H1 (cell line): Measurements from ENCODE around the gene CFLAR. TPM values are rescaled to one million over a fixed set of nuclear protein-coding genes. Genes with fewer than 3 reads are reported as not detected.

ENCODE experiments used
- GTF2F1 ChIP-seq: IDR thresholded peaks from 2 replicates; pipeline ENCODE4 v1.6.1; 2012; ENCODE audit warnings: low read depth, low read length, improper control_type of control experiment, borderline replicate concordance
- KDM4A ChIP-seq: IDR thresholded peaks from one replicate; pipeline ENCODE4 v1.7.1; 2012; ENCODE audit warnings: low read depth, mild to moderate bottlenecking, moderate library complexity, low read length, inconsistent platforms; ENCODE audit not compliant: severe bottlenecking
- MAX ChIP-seq: IDR thresholded peaks from 2 replicates; pipeline ENCODE4 v1.6.1; 2012; ENCODE audit warnings: inconsistent platforms
- RAD21 ChIP-seq, 2 experiments: IDR thresholded peaks in 1 of 2; conservative IDR thresholded peaks in 1 of 2; 2 replicates each; pipeline ENCODE4 v1.6.1; 2011; ENCODE audit warnings: low read depth in 2 of 2, low read length in 2 of 2, improper control_type of control experiment in 1 of 2, inconsistent platforms in 1 of 2, mild to moderate bottlenecking in 1 of 2, moderate library complexity in 1 of 2
- RNF2 ChIP-seq: fragments of 200-900, 300-1000 bp; sonication (generic); IDR thresholded peaks from 2 replicates; pipeline ENCODE4 v1.7.1; 2016; ENCODE audit warnings: borderline replicate concordance, low read depth, mild to moderate bottlenecking, antibody characterized with exemption, low read length; ENCODE audit not compliant: poor library complexity, severe bottlenecking; ENCODE audit errors: missing control alignments
- SRF ChIP-seq: IDR thresholded peaks from 2 replicates; pipeline ENCODE4 v1.6.1; 2011; ENCODE audit warnings: mild to moderate bottlenecking, low read depth, low read length, moderate library complexity
- polyA plus RNA-seq, 7 experiments: library from polyadenylated mRNA; depleted of rRNA in 3 of 7; stranded (reverse) in 5 of 7; unstranded in 2 of 7; fragments of >200 nt in 5 of 7; fragments of 200-250 nt in 2 of 7; gene quantifications; 1 replicate in 5 of 7; 2 replicates in 1 of 7; 4 replicates in 1 of 7; pipeline versions ENCODE4 v1.2.1 to v1.2.3, GENCODE V29; 2011 to 2013; ENCODE audit warnings: missing spikeins in 2 of 7, mixed read lengths in 2 of 7
- small RNA-seq: library from polyadenylated mRNA; stranded (forward); fragments of <200 nt; extraction: miRNeasy Mini kit (QIAGEN cat#:217004); gene quantifications from one replicate; pipeline ENCODE3, GENCODE V24; 2013; ENCODE audit not compliant: insufficient read depth
- total RNA-seq: library from RNA; stranded (reverse); fragmentation: NEBNext Ultra II Directional; extraction: Animal tissue kit (Norgen Biotek cat#: 25700); gene quantifications from 2 replicates; pipeline ENCODE4 v1.2.1, GENCODE V29; 2021

Gene CFLAR
- total and polyA plus RNA-seq, 2 of the 8 experiments (the other 6 are each of a cell fraction or from before 2014, with no cell fraction given) = 1.1 to 3.9 TPM

GRCh38 chr2:201223089-201224073, 107.4 kb downstream of the CFLAR start (continued):
- TF ChIP-seq RAD21 (IDR thresholded peaks at IDR 0.05 in 1 of 2, conservative IDR thresholded peaks at IDR 0.05 in 1 of 2; ENCODE audit: low read depth in 2 of 2, low read length in 2 of 2) (no peak), GTF2F1 (no peak), SRF (no peak), MAX (no peak), RNF2 (no peak), KDM4A (no peak)

Small RNAs within 50 kb of the gene (small RNA-seq; reads per million reads assigned to genes)
- gene AC007283.2 (not detected), gene MTND4LP13 (not detected), gene RNU6-1206P (not detected), gene RNU7-45P (not detected)

Other genes starting within 250 kb of the CFLAR start
- 30.4 and 34.1 TPM in 2 replicates for gene PPIL3, start 227.1 kb upstream of the CFLAR start, total RNA-seq
- 26.1 and 48.7 TPM in 2 replicates for gene PPIL3, start 227.1 kb upstream of the CFLAR start, polyA plus RNA-seq (2011; rRNA removed)
- 63.4 and 65.1 TPM in 2 replicates for gene NIF3L1, start 226.8 kb upstream of the CFLAR start, total RNA-seq
- 94.9 and 126 TPM in 2 replicates for gene NIF3L1, start 226.8 kb upstream of the CFLAR start, polyA plus RNA-seq (2011; rRNA removed)
- 82.3 and 89.8 TPM in 2 replicates for gene ORC2, start 152.5 kb upstream of the CFLAR start, total RNA-seq
- gene ORC2, start 152.5 kb upstream of the CFLAR start, polyA plus RNA-seq (2011; rRNA removed) = 4.8 and 7.1 TPM in 2 replicates
- gene HYCC2, start 44.5 kb upstream of the CFLAR start, total RNA-seq = 7.8 and 8.0 TPM in 2 replicates
- 0.67 and 0.86 TPM in 2 replicates for gene HYCC2, start 44.5 kb upstream of the CFLAR start, polyA plus RNA-seq (2011; rRNA removed)
- 55.3 and 57.5 TPM in 2 replicates for gene NDUFB3, start 44.2 kb upstream of the CFLAR start, total RNA-seq
- gene NDUFB3, start 44.2 kb upstream of the CFLAR start, polyA plus RNA-seq (2011; rRNA removed) = 15.5 and 38.2 TPM in 2 replicates
- 4.0 and 4.2 TPM in 2 replicates for gene CASP10, start 67.0 kb downstream of the CFLAR start, total RNA-seq
- 2.0 and 2.3 TPM in 2 replicates for gene CASP10, start 67.0 kb downstream of the CFLAR start, polyA plus RNA-seq (2011; rRNA removed)
- 3.6 and 3.7 TPM in 2 replicates for gene CASP8, start 144.4 kb downstream of the CFLAR start, total RNA-seq
- gene CASP8, start 144.4 kb downstream of the CFLAR start, polyA plus RNA-seq (2011; rRNA removed) = 2.3 and 2.8 TPM in 2 replicates
- gene FLACC1, start 241.2 kb downstream of the CFLAR start, total RNA-seq = 0.58 and 0.80 TPM in 2 replicates
- gene FLACC1, start 241.2 kb downstream of the CFLAR start, polyA plus RNA-seq (2011; rRNA removed) = not detected in 2 replicates